Stimulated activated CD8-positive, alpha-beta memory T cell treated with anti-CD3 and anti-CD28 coated beads, Interleukin-12 subunit alpha, Interleukin-12 subunit beta, amount 100 ng/mL, for 4 hours (primary cell): ENCODE data around the gene EFCAB6.

ENCODE experiments used
- DNase-seq: peaks from one replicate; pipeline ENCODE4 v3.0.0-alpha.2; 2020; ENCODE audit warnings: low read depth

EFCAB6 gene

DNA sequence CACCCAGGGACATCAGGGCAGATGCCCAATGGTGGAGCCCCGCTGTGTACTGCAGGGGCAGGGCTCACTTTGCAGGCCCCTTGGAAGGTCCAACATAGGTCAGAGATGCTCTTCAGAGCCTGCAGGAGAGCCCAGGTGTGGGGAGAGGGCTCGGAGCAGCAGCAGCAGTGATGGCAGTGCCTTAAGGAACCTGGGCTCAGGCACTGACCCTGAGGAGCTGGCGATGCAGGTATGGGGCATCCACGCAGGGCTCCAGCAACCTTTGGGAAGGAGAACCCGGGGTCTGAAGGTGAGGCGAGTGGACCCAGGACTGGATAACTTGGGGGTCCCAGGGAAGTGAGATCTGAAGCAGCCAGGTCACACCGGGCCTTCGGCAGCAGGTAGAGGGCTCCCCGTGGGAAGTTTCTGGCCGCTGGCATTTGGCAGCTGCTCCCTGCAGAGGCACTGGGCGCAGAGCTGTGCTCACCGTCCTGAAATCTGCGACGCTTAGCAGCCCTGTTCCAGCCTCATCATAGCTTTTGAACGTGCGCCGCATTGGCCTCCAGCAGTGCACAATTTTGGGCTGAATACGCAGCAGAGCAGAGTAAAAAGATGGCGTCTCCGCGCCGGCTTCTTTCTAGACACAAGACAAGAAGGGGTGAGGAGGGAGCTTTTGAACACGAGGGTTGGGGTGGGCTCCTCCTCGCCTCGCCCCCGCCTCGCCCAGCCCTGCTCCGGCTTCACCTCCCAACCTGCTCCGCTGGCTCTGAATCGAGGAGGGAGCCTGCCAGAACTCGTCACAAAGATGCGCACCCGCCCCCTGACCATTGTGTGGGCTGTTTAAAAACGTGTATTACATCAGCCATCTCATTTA is 281.5 kb downstream of the EFCAB6 start:
- no peak for DNase-seq

DNA sequence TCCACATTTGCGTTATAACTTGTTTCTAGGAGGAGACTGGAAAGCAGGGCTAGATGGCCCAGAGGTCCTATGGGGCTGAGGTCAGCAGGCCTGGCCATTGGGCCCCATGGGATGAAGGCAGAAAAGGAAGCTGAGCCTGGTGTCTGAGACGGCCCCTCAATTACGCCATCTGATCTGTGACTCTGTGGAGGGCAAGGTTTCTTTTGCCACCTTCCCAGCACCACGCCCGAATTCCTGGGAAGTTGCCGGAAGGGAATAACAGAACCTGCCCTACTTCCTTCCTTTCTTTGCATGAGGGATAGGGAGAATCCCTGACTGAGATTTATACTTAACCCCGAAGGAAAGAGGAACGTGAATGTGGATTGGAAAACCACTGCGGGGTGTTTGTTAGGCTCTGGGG is 282.2 kb downstream of the EFCAB6 start:
- DNase-seq = no peak

DNA sequence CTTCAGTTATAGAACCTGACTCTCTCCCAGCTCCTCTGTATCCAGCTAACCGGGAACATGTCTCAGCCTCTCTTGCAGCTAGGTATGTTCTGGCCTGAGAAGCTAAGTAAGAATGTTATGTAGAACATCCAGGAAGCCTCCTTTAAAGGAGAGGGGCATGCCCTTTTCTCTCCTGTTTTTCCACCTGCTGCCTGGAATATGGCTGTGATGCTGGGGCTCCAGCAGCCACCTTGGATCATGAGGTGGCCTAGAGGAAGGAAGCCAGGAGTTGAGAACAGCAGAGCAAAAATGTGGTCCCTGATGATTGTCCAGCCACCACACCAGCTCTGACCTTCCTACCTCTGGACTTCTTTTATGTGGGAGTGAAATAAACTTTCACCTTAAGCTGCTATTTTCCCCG is 282.6 kb downstream of the EFCAB6 start:
- DNase-seq = no peak

DNA sequence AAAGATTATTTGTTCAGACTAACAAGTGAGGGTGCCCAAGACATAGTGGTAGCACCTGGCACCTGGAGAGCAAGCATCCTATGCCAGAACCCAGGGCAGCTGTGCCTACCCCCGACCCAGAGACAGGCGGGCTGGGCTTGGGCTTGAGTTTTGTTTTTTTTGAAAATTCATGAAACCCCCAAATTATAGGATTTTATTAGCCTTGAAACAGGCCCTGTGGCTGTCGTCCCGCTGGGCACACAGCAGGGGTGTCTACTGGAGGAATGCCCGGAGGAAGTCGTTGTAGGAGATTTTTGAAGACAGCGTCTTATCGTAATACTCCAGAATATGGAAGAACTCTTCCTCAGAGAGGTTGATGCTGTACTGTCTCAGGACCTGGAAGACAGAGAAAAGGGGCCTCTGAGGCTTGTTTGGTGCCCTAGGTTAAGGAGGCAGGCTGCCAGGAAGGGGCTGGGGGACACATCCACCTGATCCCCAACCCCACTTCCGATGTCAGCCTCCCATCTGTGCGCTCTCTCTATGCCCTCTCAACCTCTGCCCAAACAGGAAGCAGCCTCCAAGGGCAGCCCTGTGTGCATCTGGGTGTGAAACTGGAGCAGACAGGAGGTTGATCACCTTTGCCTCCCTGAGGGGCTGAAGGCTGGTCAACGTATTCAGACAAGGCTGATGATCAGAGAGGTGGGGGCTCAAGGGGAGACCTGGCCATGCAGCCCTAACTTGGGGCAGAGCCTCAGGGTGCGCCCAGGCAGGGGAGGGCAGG is 283.3 kb downstream of the EFCAB6 start:
- DNase-seq = no peak

DNA sequence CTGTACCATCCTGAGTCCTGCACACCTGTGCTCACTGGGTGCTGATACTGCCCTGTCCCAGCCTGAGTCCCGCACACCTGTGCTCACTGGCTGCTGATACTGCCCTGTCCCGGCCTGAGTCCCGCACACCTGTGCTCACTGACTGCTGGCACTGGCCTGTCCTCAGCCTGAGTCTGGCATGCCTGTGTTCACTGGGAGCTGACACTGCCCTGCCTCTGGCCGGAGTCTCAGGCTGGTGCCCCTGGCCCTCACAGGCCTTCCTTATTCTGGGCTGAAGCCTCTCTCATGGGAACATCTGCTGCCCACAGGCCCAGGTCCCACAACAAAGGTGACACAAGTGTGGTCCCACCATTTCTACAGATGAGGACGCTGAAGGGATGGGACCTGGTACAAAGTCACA is 285.2 kb downstream of the EFCAB6 start:
- no peak for DNase-seq

DNA sequence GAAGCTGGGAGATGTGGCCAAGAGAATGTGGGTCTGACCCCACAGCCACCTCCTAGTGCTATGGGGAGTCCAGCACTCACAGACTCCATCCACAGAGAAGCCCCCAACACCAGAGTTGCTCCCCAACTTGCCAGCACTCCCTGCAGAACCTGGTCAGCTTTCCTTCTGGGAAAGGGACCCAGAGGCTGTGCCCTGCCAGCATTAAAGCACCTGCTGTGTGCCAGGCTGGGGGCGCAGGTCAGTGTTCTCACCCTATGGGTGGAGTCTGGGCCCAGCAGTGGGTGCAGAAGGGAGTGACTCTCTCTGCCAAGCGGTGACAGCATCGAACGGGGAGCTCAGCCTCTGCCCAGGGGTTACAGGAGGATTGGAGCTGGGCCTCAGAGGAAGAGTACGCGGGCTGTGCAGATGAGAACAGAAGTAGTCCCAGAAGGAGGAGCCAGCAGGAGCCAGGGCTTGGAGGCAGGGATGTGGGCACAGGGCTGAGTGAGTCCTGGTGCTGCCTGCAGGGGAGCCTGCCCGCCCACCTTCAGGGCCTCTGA is 285.9 kb downstream of the EFCAB6 start:
- DNase-seq = no peak

DNA sequence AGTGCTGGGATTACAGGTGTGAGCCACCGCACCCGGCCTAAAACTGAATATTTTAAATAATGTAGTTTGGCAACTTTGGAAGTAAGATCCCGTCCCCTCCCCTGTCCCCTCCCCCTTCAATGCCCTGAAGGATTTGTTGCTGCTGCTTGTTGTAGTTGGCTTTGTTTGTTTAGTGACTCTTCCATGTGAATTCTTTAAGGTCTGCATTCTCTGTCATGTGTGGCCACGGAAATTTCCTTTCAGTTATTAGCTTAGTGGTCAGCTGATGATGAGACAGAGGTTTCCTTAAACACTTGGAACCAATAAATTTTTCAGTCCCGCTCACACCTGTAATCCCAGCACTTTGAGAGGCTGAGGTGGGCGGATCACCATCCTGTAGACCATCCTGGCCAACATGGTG is 290.4 kb downstream of the EFCAB6 start:
- DNase-seq = no peak

DNA sequence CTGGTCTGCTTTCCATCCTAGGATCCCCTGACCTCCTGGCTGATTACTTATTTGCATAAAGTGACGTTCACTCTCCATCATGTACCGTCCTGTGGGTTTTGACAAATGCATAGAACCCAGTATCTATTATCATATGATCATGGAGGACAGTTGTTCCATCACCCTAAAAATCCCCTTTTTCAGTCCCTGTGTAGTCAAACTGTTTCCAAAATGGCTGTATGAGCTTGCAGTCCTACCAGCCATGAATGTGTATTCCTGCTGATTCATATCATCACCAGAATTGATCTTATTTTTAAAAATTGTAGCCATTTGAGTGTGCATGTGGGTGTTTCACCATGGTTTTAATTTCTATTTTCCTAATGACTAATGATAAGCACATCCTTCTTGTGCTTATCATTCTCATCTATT is 291.5 kb downstream of the EFCAB6 start:
- DNase-seq = no peak

DNA sequence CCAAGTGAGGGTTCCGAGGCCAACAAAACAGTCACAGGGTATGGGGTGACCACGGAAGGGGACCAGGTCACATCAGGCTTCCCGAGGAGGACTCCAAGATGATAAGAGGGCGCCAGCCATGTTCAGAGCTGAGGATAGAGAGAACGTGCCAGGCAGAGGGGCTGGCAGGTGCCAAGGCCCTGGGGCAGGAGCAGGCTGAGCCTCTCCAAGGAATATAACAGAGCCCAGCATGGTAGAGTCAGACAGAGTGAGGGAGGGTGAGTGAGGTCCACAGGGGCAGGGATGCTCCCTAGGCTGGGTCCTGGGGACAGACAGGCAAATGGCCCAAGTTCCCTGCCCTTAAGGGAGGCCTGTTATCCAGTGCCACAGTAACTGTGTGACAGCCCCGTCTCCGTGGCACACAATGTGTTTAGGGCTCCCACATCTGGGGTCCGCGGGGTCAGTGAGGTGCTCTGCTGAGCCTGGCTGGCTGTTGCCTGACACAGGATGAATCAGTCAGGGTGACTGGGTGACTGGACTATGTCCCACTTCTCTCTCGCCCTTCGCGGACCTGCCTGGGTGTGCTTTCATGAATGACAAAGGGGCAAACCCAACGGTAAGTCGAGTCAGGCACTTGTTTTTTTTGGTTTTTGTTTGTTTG is 295.0 kb downstream of the EFCAB6 start:
- no peak for DNase-seq

DNA sequence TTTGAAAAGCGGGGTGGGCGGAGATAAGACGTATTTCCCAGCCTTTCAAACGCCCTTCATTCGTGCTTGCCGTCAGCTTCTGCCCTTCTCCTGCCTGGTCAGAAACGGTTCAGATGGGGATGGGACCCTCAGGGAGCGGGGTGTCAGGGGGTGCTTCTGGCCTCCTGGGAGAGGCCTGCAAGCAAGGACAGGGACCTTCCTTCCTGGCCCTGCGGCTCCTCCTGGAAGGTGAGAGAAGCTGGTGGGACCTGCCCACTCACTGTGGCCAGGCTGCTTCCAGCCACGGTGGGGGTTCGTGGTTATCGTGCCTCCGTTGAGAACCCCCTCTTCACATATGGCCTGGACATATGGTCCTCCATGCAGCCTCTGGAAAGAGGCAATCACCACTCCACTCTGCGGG is 295.7 kb downstream of the EFCAB6 start:
- no peak for DNase-seq

DNA sequence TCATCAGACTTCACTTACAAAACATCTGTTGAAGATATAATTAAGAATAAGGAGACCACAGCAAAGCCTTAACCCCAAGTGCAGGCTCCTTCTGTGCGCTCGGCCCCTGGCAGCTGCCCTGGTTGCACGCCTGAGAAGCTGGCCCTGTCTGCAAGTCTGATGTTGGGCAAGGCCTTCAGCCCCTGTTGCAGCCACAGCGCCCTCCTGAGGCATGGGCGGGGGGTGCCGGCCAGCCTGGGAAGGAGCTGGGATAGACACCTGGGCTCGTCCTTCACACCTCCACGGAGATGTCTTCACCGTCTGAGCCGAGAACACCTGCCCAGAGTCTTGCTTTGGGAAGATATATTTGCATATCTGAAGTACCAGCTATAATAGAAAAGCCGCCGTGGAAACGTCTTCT is 296.2 kb downstream of the EFCAB6 start:
- no peak for DNase-seq

DNA sequence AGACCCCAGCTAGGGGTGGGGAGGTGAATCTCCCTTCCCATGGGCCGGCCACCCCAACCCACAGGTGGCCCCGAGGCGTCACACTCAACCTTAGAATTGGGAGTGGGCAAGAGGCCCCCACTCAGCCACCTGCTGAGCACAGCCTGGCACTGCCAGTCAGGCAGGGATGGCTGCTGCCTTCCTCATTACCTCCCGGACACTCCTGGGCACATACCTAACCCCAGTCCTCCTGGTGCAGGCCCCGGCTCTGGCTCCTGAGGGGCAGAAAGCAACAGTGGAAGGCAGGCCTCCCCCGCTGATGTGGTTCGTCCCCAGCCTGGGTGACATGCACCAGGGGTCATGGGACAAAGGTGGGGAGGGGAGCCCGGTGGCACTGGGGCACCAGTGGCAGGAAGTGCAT is 296.7 kb downstream of the EFCAB6 start:
- no peak for DNase-seq

DNA sequence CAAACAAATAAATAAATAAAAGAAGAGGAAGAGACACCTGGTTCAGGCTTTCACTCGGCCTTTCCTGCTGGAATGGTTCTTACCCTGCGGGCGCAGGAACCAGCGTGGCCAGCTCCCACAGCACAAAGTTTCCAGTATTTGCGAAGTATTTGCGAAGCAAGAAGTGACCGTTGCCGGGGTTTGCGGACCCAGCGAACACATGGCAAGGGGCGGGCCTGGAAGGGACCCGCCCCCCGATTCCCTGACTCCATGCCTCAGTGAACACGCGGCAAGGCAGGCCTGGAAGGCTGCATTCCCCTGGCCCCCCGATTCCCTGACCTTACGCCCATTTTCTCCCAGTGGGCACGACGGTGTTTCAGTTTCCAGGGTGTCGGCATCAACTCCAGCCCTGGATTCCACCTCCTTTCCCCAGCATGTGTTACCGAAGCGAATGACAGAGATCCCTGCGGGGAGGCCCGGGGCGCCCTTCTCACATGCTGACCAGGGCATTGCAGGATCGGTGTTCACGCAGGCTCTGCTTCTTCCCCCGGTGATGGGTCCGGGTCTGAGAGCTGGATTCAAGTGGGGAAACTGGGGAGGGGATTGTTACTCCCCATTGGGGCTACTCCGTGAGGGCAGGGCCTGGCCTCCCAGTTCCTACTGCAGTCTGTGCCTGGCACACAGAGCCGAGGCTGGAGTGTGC is 297.5 kb downstream of the EFCAB6 start:
- no peak for DNase-seq

DNA sequence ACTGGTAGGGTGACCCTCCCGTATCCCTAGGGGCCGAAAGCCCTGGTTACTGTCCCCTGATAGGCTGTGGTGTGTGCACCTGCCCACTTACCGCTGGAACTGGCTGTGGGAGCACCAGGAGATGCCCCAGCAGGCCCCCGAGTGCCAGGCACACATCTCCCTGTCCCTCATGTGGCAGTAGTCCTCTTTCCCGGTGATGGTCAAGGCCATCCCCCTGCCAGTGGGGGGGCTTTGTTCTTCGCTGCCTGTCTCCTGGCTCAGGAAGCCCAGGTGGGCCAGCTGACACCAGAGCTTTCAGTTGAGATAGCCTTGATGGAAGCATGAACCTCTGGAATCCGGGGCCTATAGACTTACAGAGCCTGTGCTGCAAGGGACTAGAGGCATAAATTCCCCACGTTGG is 299.8 kb downstream of the EFCAB6 start:
- no peak for DNase-seq

DNA sequence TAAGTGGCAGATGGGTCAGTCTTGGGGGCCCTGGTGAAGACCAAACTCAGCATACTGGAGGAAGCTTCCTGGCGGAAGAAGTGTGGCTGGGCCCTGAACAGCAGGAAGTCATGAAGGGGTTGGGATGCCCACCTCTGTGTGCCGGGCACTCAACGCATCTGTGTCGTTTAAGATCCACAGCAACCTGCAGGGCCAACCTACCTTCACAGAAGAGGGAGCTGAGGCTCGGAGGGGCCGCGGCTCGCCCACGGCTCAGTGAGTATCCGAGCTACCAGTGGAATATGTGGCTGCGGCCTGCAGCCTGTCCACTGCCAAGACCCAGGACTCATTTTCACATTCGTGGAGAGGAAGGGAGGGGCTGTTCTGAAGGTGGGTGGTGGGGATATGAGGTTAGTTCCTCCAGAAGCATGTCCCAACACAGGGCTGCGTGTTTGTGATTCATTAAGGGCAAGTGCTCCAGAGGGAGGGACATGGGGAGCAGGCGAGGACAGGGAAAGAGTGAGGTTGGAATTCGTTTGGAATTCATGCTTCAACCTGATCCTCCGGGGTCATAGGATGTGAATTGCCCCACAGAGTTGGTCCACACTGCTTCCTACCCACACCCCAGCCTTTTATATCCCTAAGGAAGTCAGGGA is 300.7 kb downstream of the EFCAB6 start:
- no peak for DNase-seq

DNA sequence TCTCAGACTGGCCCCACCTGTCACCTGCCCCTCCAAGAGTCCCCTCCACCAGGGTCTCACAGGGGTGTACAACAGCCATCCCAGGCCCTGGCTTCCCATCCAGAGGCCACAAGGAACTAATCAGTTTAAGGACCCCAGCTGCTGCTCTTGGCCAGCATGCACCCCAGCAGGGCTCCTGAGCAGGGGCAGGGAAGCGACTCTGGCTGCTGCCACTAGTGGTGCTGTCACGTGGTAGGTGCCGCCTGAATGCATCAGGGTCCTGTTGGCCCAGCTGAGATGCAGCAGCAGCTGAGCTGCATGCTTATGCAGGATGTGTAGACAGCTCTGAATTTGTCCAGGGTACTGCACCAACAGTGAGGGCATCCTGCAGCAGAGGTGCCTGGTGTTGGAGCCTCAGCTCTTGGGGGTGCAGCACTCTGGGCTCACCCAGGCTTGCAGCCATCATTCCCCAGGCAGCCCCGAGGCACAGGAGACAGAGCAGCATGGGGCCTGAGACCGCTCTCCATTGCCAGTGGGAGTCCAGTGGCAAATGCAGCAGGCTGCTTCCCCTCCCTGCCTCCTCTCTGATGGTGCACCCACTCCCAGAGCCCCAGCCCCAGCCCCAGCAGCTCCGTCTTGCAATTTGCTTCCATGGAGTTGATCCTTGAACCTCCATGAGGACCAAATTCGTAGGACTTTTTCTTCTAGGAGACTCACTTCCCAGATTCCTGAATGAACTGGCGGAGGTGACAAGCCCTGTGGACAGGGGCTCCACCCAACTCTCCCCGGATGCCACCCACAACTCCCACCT is 301.6 kb downstream of the EFCAB6 start:
- no peak for DNase-seq

DNA sequence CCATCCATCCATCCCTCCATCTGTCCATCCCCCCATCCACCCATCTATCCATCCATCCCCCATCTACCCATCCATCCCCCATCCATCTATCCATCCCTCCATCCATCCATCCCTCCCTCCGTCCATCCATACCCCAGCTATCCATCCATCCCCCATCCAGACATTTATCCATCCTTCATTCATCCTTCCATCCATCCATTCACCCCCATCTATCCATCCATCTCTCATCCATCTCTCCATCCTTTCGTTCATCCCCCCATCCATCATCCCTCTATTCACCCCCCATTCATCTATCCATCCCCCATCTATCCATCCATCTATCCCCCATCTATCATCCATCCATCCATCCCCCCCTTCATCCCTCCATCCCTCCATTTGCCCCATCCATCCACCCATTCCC is 302.8 kb downstream of the EFCAB6 start:
- no peak for DNase-seq

DNA sequence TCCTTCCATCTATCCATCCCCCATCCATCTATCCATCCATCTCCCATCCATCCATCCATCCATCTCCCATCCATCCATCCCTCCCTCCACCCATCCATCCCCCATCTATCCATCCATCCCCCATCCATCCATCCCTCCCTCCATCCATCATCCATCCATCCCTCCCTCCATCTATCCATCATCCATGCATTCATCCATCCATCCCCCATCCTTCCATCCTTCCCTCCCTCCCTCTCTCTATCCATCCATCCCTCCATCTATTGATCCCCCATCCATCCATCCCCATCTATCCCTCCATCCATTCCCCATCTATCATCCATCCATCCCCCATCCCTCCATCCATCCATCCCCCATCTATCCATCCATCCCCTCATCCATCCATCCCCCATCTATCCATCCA is 303.6 kb downstream of the EFCAB6 start:
- DNase-seq = no peak

DNA sequence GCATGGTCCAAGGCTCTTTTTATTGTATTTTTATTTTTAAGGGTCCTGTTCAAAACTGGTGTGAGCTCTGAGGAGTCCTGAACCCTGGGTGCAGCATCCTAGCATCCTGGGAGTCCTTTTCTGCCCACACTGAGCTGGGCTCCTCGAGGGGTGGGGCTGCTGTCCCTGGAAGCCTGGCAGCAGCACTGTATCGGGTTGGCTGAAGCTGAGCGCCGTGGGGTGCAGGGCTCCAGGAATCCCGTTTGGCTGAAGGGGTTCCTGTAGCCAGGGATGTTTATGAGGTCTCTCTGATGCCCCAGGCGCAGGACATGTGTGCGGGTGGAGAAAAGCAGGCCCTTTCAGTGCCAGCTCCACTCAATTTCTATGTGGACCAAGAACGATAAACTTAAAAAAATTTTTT is 304.9 kb downstream of the EFCAB6 start:
- DNase-seq = no peak

DNA sequence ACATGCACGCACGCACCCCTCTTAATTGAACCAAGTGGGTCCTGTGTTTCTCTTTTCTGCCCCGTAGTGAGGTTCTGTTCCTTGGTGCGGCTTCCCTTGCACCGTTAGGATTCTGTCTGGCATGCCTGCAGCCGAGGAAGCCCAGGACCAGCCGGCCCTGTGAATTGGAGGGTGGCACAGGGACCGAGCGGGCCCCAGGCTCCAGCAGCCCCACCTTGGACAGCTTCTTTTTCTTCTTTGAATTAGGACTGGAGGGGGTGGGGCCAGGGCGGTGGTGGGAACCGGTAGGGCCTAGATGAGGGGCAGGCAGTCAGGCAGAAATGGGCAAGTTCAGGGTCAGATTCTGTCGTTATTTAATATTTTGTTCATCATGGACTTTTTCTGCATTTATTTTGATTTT is 305.6 kb downstream of the EFCAB6 start:
- no peak for DNase-seq

DNA sequence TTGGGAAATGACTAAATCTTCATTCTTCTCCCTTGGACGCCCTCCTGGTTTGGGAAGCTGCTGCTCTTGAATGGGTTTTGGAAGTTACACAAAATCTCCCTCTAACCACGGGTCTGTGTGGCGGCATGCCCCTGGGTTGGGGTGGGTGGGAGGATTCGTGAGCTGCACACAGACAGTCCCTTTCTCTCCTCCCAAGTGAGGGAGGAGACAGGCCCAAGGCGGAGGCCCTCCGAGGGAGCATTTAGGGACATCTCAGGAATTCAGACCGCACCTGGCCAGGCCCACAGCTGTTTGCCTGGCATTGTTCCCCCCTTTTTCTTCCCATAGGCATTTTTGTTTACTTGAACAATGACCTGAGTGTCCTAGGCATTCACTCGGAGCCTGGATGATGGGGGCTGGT is 306.2 kb downstream of the EFCAB6 start:
- DNase-seq = no peak
